HTERT RPE-1 (cell line): ENCODE results near the gene NFIX.
"Not testable (repeated sequence)": the region's sequence is repeated elsewhere in the genome, so short reads cannot be mapped to it uniquely, and the experiment has no call there.

ENCODE experiments used
- in situ Hi-C: fragments of 300-500 bp; cut with MboI; formaldehyde crosslinking; loops from 4 replicates; pipeline ENCODE4 v1.14.3; 2020; ENCODE audit warnings: low sequenced_read_pairs

The NFIX gene

GRCh38 chr19:12957389-12957952 is 37.8 kb upstream of the NFIX start:
- in situ Hi-C loops, result not testable (repeated sequence)

GRCh38 chr19:12959481-12959880 is 35.8 kb upstream of the NFIX start:
- in situ Hi-C loops, result no loop called here

- in situ Hi-C loops, result no loop called here
Observed at GRCh38 chr19:12965017-12965811, 30.1 kb upstream of the NFIX start.

GRCh38 chr19:12965812-12966135 is 29.5 kb upstream of the NFIX start:
- in situ Hi-C loops, result no loop called here

- in situ Hi-C loops, result no loop called here
Observed at GRCh38 chr19:12967907-12968306, 27.4 kb upstream of the NFIX start.

- in situ Hi-C loops, result no loop called here
Observed at GRCh38 chr19:12969292-12969988, 25.8 kb upstream of the NFIX start, which contains the start of gene DAND5. TSS of gene DAND5 (plus strand) at chr19:12969576. CDS start at chr19:12969661, 85 bp downstream.

GRCh38 chr19:12970070-12970820 is 25.0 kb upstream of the NFIX start:
- in situ Hi-C loops, result no loop called here

- in situ Hi-C loops, result no loop called here
Observed at GRCh38 chr19:12973236-12973635, 22.0 kb upstream of the NFIX start.

- in situ Hi-C loops, result no loop called here
Observed at GRCh38 chr19:12974301-12975220, 20.7 kb upstream of the NFIX start.

GRCh38 chr19:12975221-12975741 is 20.0 kb upstream of the NFIX start:
- in situ Hi-C loops, result no loop called here

GRCh38 chr19:12976109-12976508 is 19.2 kb upstream of the NFIX start:
- in situ Hi-C loops, result not testable (repeated sequence)

- in situ Hi-C loops, result no loop called here
Observed at GRCh38 chr19:12979974-12980373, 15.3 kb upstream of the NFIX start.

GRCh38 chr19:12982648-12983047 is 12.6 kb upstream of the NFIX start:
- in situ Hi-C loops, result no loop called here

GRCh38 chr19:12983091-12983490 is 12.2 kb upstream of the NFIX start:
- in situ Hi-C loops, result no loop called here

- in situ Hi-C loops, result no loop called here
Observed at GRCh38 chr19:12983542-12984142, 11.6 kb upstream of the NFIX start.

GRCh38 chr19:12984143-12984627 is 11.1 kb upstream of the NFIX start:
- in situ Hi-C loops, result no loop called here

- in situ Hi-C loops, result no loop called here
Observed at GRCh38 chr19:12984683-12985048, 10.6 kb upstream of the NFIX start.

- in situ Hi-C loops, result no loop called here
Observed at GRCh38 chr19:12985049-12985776, 10.1 kb upstream of the NFIX start.

GRCh38 chr19:12986726-12987125 is 8.5 kb upstream of the NFIX start:
- in situ Hi-C loops, result no loop called here
